HepG2 (cell line): ENCODE data around the gene ITGA7. TPM values are rescaled to one million over a fixed set of nuclear protein-coding genes. Genes with fewer than 3 reads are reported as not detected.
A peak's percentile ranks its signal among the peaks of the same experiment; 100 is the strongest.

Experiments used
- AGO2 ChIP-seq: fragments of 200-400 bp; formaldehyde crosslinking; optimal IDR thresholded peaks from 2 replicates; pipeline ENCODE3; 2017; ENCODE audit warnings: mild to moderate bottlenecking, low read depth, low read length, moderate library complexity
- KAT8 ChIP-seq: IDR thresholded peaks from 2 replicates; pipeline ENCODE4 v1.6.1; 2016; ENCODE audit warnings: missing genetic modification reagents, missing compliant biosample characterization
- SAP130 ChIP-seq: IDR thresholded peaks from 2 replicates; pipeline ENCODE4 v1.6.1; 2016; ENCODE audit warnings: low read depth
- XRCC5 ChIP-seq: fragments of 200-400 bp; formaldehyde crosslinking; optimal IDR thresholded peaks from 2 replicates; pipeline ENCODE3; 2017; ENCODE audit warnings: mild to moderate bottlenecking, low read length
- polyA plus RNA-seq, 8 experiments: library from polyadenylated mRNA; depleted of rRNA in 3 of 8; stranded (reverse) in 7 of 8; unstranded in 1 of 8; fragments of >200 nt; fragmentation: Illumina TruSeq in 4 of 8; extraction: Trizol in 4 of 8; gene quantifications; 2 replicates each; pipeline versions ENCODE4 v1.2.1 to v1.2.3, GENCODE V29; 2011 to 2016; ENCODE audit warnings: low read depth in 4 of 8, missing spikeins in 1 of 8, mixed read lengths in 1 of 8; ENCODE audit not compliant: insufficient read depth in 1 of 8
- total RNA-seq, 5 experiments: library from RNA; depleted of rRNA; stranded (reverse); fragments of >200 nt; fragmentation: Illumina TruSeq; extraction: Trizol; gene quantifications; 2 replicates each; pipeline ENCODE4 v1.2.3, GENCODE V29; 2016; ENCODE audit warnings: low read depth in 1 of 5
- TF ChIP-seq, protein P1 (sequence below), 2 experiments: sonication (generic) in 1 of 2; formaldehyde crosslinking in 1 of 2; IDR thresholded peaks; 2 replicates each; pipeline versions ENCODE4 v1.4.0 to v1.6.1; 2018 to 2020; ENCODE audit warnings: missing genetic modification reagents in 2 of 2, borderline replicate concordance in 1 of 2, low read depth in 1 of 2, mild to moderate bottlenecking in 1 of 2, missing biosample characterization in 1 of 2
- TF ChIP-seq, protein P2 (sequence below): sonication (generic); formaldehyde crosslinking; IDR thresholded peaks from 2 replicates; pipeline ENCODE4; 2020; ENCODE audit warnings: missing genetic modification reagents, mild to moderate bottlenecking, borderline replicate concordance
- TF ChIP-seq, protein P3 (sequence below): sonication (generic); formaldehyde crosslinking; IDR thresholded peaks from 2 replicates; pipeline ENCODE4 v1.5.0; 2020; ENCODE audit warnings: mild to moderate bottlenecking, missing genetic modification reagents, moderate library complexity
- TF ChIP-seq, protein P4 (sequence below): sonication (generic); formaldehyde crosslinking; IDR thresholded peaks from 2 replicates; pipeline ENCODE4 v1.4.0; 2020; ENCODE audit warnings: low read depth, mild to moderate bottlenecking, missing genetic modification reagents

The ITGA7 gene
- total and polyA plus RNA-seq, 2 of the 13 experiments (the other 11 are each of a cell fraction or from before 2014, with no cell fraction given): 0.65 to 0.75 TPM

DNA sequence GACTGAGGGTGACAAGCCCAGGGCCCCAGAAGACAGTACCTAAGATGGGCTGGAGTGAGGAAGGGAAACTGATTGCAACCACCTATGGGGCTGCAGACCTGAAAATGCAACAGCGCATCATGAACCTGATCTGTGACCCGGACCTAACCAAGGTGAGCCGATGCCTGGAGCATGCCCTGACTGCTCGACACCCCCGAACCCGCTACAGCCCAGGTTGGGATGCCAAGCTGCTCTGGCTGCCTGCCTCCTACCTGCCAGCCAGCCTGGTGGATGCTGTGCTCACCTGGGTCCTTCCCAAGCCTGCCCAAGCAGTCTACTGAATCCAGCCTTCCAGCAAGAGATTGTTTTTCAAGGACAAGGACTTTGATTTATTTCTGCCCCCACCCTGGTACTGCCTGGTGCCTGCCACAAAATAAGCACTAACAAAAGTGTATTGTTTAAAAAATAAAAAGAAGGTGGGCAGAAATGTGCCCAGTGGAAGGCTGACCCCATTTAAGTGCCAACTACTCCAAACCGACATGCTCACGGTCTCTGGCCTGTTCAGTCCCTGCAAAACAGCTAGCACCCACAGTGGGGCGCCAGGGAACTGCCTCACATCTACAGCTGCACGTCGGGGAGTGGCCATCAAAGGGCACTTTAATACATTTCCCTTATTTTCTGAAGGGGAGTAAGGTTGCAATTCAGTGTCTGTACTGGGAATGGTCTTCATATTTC lies 16.7 kb upstream of the ITGA7 start (continued):
- TF ChIP-seq, protein P1, sequence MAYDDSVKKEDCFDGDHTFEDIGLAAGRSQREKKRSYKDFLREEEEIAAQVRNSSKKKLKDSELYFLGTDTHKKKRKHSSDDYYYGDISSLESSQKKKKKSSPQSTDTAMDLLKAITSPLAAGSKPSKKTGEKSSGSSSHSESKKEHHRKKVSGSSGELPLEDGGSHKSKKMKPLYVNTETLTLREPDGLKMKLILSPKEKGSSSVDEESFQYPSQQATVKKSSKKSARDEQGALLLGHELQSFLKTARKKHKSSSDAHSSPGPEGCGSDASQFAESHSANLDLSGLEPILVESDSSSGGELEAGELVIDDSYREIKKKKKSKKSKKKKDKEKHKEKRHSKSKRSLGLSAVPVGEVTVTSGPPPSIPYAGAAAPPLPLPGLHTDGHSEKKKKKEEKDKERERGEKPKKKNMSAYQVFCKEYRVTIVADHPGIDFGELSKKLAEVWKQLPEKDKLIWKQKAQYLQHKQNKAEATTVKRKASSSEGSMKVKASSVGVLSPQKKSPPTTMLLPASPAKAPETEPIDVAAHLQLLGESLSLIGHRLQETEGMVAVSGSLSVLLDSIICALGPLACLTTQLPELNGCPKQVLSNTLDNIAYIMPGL (CRISPR knock-in tag; IDR thresholded peaks at IDR 0.05; ENCODE audit: borderline replicate concordance in 1 of 2, low read depth in 1 of 2): peak in 1 of 2 experiments; percentile 36; a peak in 1 of 4 replicates
- TF ChIP-seq, protein P2, sequence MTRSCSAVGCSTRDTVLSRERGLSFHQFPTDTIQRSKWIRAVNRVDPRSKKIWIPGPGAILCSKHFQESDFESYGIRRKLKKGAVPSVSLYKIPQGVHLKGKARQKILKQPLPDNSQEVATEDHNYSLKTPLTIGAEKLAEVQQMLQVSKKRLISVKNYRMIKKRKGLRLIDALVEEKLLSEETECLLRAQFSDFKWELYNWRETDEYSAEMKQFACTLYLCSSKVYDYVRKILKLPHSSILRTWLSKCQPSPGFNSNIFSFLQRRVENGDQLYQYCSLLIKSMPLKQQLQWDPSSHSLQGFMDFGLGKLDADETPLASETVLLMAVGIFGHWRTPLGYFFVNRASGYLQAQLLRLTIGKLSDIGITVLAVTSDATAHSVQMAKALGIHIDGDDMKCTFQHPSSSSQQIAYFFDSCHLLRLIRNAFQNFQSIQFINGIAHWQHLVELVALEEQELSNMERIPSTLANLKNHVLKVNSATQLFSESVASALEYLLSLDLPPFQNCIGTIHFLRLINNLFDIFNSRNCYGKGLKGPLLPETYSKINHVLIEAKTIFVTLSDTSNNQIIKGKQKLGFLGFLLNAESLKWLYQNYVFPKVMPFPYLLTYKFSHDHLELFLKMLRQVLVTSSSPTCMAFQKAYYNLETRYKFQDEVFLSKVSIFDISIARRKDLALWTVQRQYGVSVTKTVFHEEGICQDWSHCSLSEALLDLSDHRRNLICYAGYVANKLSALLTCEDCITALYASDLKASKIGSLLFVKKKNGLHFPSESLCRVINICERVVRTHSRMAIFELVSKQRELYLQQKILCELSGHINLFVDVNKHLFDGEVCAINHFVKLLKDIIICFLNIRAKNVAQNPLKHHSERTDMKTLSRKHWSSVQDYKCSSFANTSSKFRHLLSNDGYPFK (CRISPR knock-in tag): 0 out of 2 replicates have a peak, but pooled peaks have one; percentile 23
- peak; percentile 68 for TF ChIP-seq XRCC5
- TF ChIP-seq KAT8: no peak
- TF ChIP-seq AGO2: peak; percentile 76
- TF ChIP-seq, protein P3, sequence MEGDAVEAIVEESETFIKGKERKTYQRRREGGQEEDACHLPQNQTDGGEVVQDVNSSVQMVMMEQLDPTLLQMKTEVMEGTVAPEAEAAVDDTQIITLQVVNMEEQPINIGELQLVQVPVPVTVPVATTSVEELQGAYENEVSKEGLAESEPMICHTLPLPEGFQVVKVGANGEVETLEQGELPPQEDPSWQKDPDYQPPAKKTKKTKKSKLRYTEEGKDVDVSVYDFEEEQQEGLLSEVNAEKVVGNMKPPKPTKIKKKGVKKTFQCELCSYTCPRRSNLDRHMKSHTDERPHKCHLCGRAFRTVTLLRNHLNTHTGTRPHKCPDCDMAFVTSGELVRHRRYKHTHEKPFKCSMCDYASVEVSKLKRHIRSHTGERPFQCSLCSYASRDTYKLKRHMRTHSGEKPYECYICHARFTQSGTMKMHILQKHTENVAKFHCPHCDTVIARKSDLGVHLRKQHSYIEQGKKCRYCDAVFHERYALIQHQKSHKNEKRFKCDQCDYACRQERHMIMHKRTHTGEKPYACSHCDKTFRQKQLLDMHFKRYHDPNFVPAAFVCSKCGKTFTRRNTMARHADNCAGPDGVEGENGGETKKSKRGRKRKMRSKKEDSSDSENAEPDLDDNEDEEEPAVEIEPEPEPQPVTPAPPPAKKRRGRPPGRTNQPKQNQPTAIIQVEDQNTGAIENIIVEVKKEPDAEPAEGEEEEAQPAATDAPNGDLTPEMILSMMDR (CRISPR knock-in tag): peak; percentile 79
- 0 out of 2 replicates have a peak, but pooled peaks have one; percentile 12 for TF ChIP-seq SAP130 (CRISPR knock-in tag)
- TF ChIP-seq, protein P4, sequence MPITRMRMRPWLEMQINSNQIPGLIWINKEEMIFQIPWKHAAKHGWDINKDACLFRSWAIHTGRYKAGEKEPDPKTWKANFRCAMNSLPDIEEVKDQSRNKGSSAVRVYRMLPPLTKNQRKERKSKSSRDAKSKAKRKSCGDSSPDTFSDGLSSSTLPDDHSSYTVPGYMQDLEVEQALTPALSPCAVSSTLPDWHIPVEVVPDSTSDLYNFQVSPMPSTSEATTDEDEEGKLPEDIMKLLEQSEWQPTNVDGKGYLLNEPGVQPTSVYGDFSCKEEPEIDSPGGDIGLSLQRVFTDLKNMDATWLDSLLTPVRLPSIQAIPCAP: no peak
